B cell (primary cell): ENCODE results near the gene OR9G4. TPM values are rescaled to one million over a fixed set of nuclear protein-coding genes. Genes with fewer than 3 reads are reported as not detected.

Source experiments
- ATAC-seq: fragments of 200-7000 bp; cut with Tn5 transposase; one replicate; pipeline ENCODE4 v1.10.0; 2021; ENCODE audit warnings: low read depth, mild to moderate bottlenecking, moderate number of reproducible peaks, moderate library complexity
- CTCF ChIA-PET: fragments of 350-600 bp; sonication (Branson Sonifier 250); formaldehyde crosslinking; loops from one replicate; lab custom pipeline; 2021; ENCODE audit warnings: antibody characterized with exemption, inconsistent platforms; lab: Charles Lee
- POLR2A ChIA-PET: fragments of 350-600 bp; sonication (Branson Sonifier 250); formaldehyde crosslinking; loops from one replicate; lab custom pipeline; 2021; ENCODE audit warnings: antibody characterized with exemption; lab: Charles Lee
- DNase-seq: peaks from one replicate; pipeline ENCODE4 v3.0.0; 2013
- H2AFZ ChIP-seq: 2 replicates; pipeline ENCODE4 v1.6.1; 2012; ENCODE audit warnings: mild to moderate bottlenecking, low read depth, low read length; ENCODE audit not compliant: insufficient read depth, poor library complexity, severe bottlenecking
- H3K27ac ChIP-seq, 2 donors: 1 replicate in 1 of 2; 2 replicates in 1 of 2; pipeline ENCODE4 v1.5.1; 2012 to 2013; ENCODE audit warnings: low read length in 2 of 2, mild to moderate bottlenecking in 2 of 2, moderate library complexity in 1 of 2
- H3K27me3 ChIP-seq, 4 experiments: fragments of 200-600 bp in 1 of 4; sonication (generic) in 1 of 4; replicated peaks in 1 of 4; 1 replicate in 2 of 4; 2 replicates in 2 of 4; pipeline versions ENCODE4 v1.6.1 to v1.7.0; 2013 to 2016; ENCODE audit warnings: low read length in 3 of 4, mild to moderate bottlenecking in 2 of 4, mixed read lengths in 1 of 4, moderate library complexity in 1 of 4; ENCODE audit not compliant: insufficient read depth in 4 of 4, control insufficient read depth in 3 of 4; ENCODE audit errors: control extremely low read depth in 1 of 4
- H3K36me3 ChIP-seq, 2 experiments: replicated peaks in 1 of 2; 1 replicate in 1 of 2; 2 replicates in 1 of 2; pipeline versions ENCODE4 v1.6.1 to v1.7.1; 2013; ENCODE audit warnings: low read length in 1 of 2; ENCODE audit not compliant: insufficient read depth in 2 of 2, control insufficient read depth in 1 of 2; ENCODE audit errors: control extremely low read depth in 1 of 2, extremely low read depth in 1 of 2
- H3K4me1 ChIP-seq, 2 donors: fragments of 200-600 bp in 1 of 2; sonication (generic) in 1 of 2; 1 replicate in 1 of 2; 2 replicates in 1 of 2; pipeline versions ENCODE4 v1.5.1 to v1.6.1; 2013 to 2017; ENCODE audit warnings: low read length in 2 of 2; ENCODE audit not compliant: control insufficient read depth in 2 of 2, insufficient read depth in 2 of 2
- H3K4me2 ChIP-seq: replicated peaks from 2 replicates; pipeline ENCODE3; 2012; ENCODE audit warnings: mild to moderate bottlenecking, low read depth, low read length; ENCODE audit not compliant: poor library complexity, severe bottlenecking
- H3K4me3 ChIP-seq, 5 experiments: fragments of 200-600 bp in 1 of 5; sonication (generic) in 1 of 5; 1 replicate in 3 of 5; 2 replicates in 2 of 5; pipeline versions ENCODE4 v1.5.1 to v1.7.0; 2011 to 2016; ENCODE audit warnings: low read length in 4 of 5, mild to moderate bottlenecking in 4 of 5, low read depth in 2 of 5, control low read depth in 1 of 5, moderate library complexity in 1 of 5; ENCODE audit not compliant: insufficient read depth in 1 of 5; ENCODE audit errors: control extremely low read depth in 1 of 5, extremely low read depth in 1 of 5
- H3K79me2 ChIP-seq: fragments of 200-600 bp; sonication (generic); one replicate; pipeline ENCODE4 v1.6.0; 2016; ENCODE audit warnings: low read length; ENCODE audit not compliant: control insufficient read depth, insufficient read depth
- H3K9ac ChIP-seq: fragments of 200-600 bp; sonication (generic); 2 replicates; pipeline ENCODE4 v1.6.1; 2017; ENCODE audit warnings: mild to moderate bottlenecking, low read length, moderate library complexity
- H3K9me3 ChIP-seq, 3 donors: one replicate each; pipeline versions ENCODE4 v1.6.1 to v1.7.1; 2013; ENCODE audit warnings: low read length in 2 of 3; ENCODE audit not compliant: control insufficient read depth in 2 of 3, insufficient read depth in 1 of 3; ENCODE audit errors: control extremely low read depth in 1 of 3
- H4K20me1 ChIP-seq: 2 replicates; pipeline ENCODE4 v1.6.0; 2012; ENCODE audit warnings: mild to moderate bottlenecking, low read length; ENCODE audit not compliant: insufficient read depth, control insufficient read depth, poor library complexity, severe bottlenecking
- H3K27ac Mint-ChIP-seq: one replicate; pipeline ENCODE4 v1.8.0; 2021; ENCODE audit warnings: mixed read lengths
- H3K27me3 Mint-ChIP-seq: one replicate; pipeline ENCODE4 v1.8.0; 2021; ENCODE audit warnings: mixed read lengths
- H3K4me1 Mint-ChIP-seq: one replicate; pipeline ENCODE4 v1.8.0; 2021; ENCODE audit warnings: mixed read lengths
- H3K4me3 Mint-ChIP-seq: one replicate; pipeline ENCODE4 v1.8.0; 2021; ENCODE audit warnings: mixed read lengths
- H3K9me3 Mint-ChIP-seq: one replicate; pipeline ENCODE4 v1.8.0; 2022; ENCODE audit warnings: mixed read lengths; ENCODE audit not compliant: insufficient read depth
- CTCF ChIP-seq: fragments of 200-600 bp; IDR thresholded peaks from one replicate; pipeline ENCODE4 v1.8.0; 2022; ENCODE audit warnings: antibody characterized with exemption, mild to moderate bottlenecking
- EZH2 ChIP-seq: IDR thresholded peaks from 2 replicates; pipeline ENCODE4 v1.6.1; 2012; ENCODE audit warnings: borderline replicate concordance, low read depth, mild to moderate bottlenecking, moderate library complexity, low read length; ENCODE audit not compliant: insufficient read depth, poor library complexity, severe bottlenecking
- WGBS: methylation state at CpG from one replicate; pipeline ENCODE4 v1.1.5; 2013; ENCODE audit warnings: missing lambda C conversion rate; ENCODE audit not compliant: insufficient coverage; 5-methylcytosine and 5-hydroxymethylcytosine counted together
- intact Hi-C: fragments of 100-400 bp; cut with micrococcal nuclease; formaldehyde crosslinking; loops from one replicate; pipeline ENCODE4 v1.10.0; 2022
- polyA plus RNA-seq: library from polyadenylated mRNA; depleted of rRNA; stranded (reverse); fragments of >200 nt; gene quantifications from 2 replicates; pipeline ENCODE4 v1.2.3, GENCODE V29; 2012
- total RNA-seq, 2 donors: library from RNA; stranded (reverse); fragments of 120-200 nt in 1 of 2; gene quantifications; 1 replicate in 1 of 2; 2 replicates in 1 of 2; pipeline versions ENCODE4 v1.2.3 to v1.2.4, GENCODE V29; 2013 to 2022

Gene OR9G4
- total and polyA plus RNA-seq, 2 donors (not counting 1 experiment from before 2014, with no cell fraction given) = not detected

- DNase-seq (no peak), ATAC-seq (no peak)
- intact Hi-C loops = no loop called here
- no peak overlapping the region for H3K4me3 Mint-ChIP-seq
- POLR2A ChIA-PET = no interaction called here
- Histone ChIP-seq H3K4me2 (no peak overlapping the region), H3K4me1 (no peaks in the 10 kb centered on the region), H3K36me3 (no peaks in the 10 kb centered on the region), H3K4me3 (no peak overlapping the region), H3K9me3 (no peaks in the 10 kb centered on the region), H3K27ac (no peak overlapping the region), H2AFZ (no peak overlapping the region), H3K27me3 (no peaks in the 10 kb centered on the region), H4K20me1 (no peaks in the 10 kb centered on the region), H3K79me2 (no peaks in the 10 kb centered on the region), H3K9ac (no peak overlapping the region)
- no peaks in the 10 kb centered on the region for H3K27me3 Mint-ChIP-seq
- TF ChIP-seq EZH2 = no peak
- TF ChIP-seq CTCF = no peak
- WGBS = 90% methylated on average over 3 of the region's 3 CpGs
- no peaks in the 10 kb centered on the region for H3K4me1 Mint-ChIP-seq
- CTCF ChIA-PET = no interaction called here
- no peak overlapping the region for H3K27ac Mint-ChIP-seq
- peaks cover 4% of the 10 kb centered on the region for H3K9me3 Mint-ChIP-seq
Observed at GRCh38 chr11:56740107-56740506, 8.4 kb downstream of the OR9G4 start.

DNA sequence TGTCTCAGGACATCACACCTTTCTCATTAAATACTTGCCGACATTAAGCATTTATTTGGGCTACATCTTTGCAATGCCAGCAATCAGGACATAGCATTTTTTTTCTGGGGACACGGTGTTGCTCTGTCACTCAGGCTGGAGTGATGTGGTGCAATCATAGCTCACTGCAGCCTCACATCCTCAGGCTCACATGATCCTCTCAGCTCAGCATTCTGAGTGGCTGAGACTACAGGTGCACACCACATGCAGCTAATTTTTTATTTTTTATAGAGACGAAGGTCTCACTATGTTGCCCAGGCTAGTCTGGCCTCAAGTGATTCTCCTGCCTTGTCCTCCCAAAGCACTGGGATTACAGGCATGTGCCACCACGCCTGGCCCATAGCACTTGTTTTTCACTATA, 28.0 kb downstream of the OR9G4 start:
- Mint-ChIP-seq H3K9me3 (no peaks in the 10 kb centered on the region), H3K27ac (no peak overlapping the region), H3K27me3 (no peaks in the 10 kb centered on the region), H3K4me1 (no peaks in the 10 kb centered on the region), H3K4me3 (no peak overlapping the region)
- no peaks in the 10 kb centered on the region for H3K4me1 ChIP-seq
- H3K36me3 ChIP-seq = no peaks in the 10 kb centered on the region
- TF ChIP-seq EZH2 = no peak
- TF ChIP-seq CTCF = no peak
- no peak overlapping the region for H3K4me2 ChIP-seq
- H3K4me3 ChIP-seq = no peak overlapping the region
- intact Hi-C loops = no loop called here
- no peak overlapping the region for H3K27ac ChIP-seq
- ChIA-PET CTCF (no interaction called here), POLR2A (no interaction called here)
- no peaks in the 10 kb centered on the region for H3K79me2 ChIP-seq
- WGBS = 91% methylated on average over 3 of the region's 4 CpGs
- H4K20me1 ChIP-seq = no peaks in the 10 kb centered on the region
- H3K9ac ChIP-seq = no peak overlapping the region
- no peak for DNase-seq
- no peak overlapping the region for H2AFZ ChIP-seq
- H3K9me3 ChIP-seq = no peaks in the 10 kb centered on the region
- H3K27me3 ChIP-seq = no peaks in the 10 kb centered on the region
- ATAC-seq = no peak
